DND-41 (cell line): ENCODE data around the gene SCAF8.
"Not testable (repeated sequence)": the region's sequence is repeated elsewhere in the genome, so short reads cannot be mapped to it uniquely, and the experiment has no call there.

ENCODE experiments used
- ATAC-seq: fragments of 200-7000 bp; cut with Tn5 transposase; 3 replicates; pipeline ENCODE4 v1.9.1; 2021; ENCODE audit warnings: low read depth; ENCODE audit not compliant: insufficient read depth
- DNase-seq: peaks from one replicate; pipeline ENCODE4 v3.0.0-alpha.2; 2020
- H2AFZ ChIP-seq: 2 replicates; pipeline ENCODE4 v1.6.0; 2012; ENCODE audit warnings: low read depth, low read length
- H3K27ac ChIP-seq: 2 replicates; pipeline ENCODE4 v1.5.1; 2012; ENCODE audit warnings: low read length, inconsistent platforms
- H3K27me3 ChIP-seq: fragments of 200-600 bp; sonication (generic); 2 replicates; pipeline ENCODE4 v1.6.0; 2012; ENCODE audit warnings: low read length, mild to moderate bottlenecking, inconsistent platforms; ENCODE audit not compliant: insufficient read depth, poor library complexity
- H3K36me3 ChIP-seq: 2 replicates; pipeline ENCODE4 v1.5.1; 2012; ENCODE audit warnings: low read length, inconsistent platforms; ENCODE audit not compliant: insufficient read depth
- H3K4me1 ChIP-seq: 2 replicates; pipeline ENCODE4 v1.5.1; 2012; ENCODE audit warnings: mild to moderate bottlenecking, low read length; ENCODE audit not compliant: insufficient read depth
- H3K4me2 ChIP-seq: 2 replicates; pipeline ENCODE4 v1.6.0; 2012; ENCODE audit warnings: mild to moderate bottlenecking, moderate library complexity, low read length, inconsistent platforms; ENCODE audit not compliant: insufficient read depth
- H3K4me3 ChIP-seq, 2 experiments: fragments of 200-600 bp in 1 of 2; shearing (Covaris generic) in 1 of 2; 2 replicates each; pipeline ENCODE4 v1.5.1; 2012 to 2016; ENCODE audit warnings: inconsistent platforms in 2 of 2, low read length in 2 of 2, mild to moderate bottlenecking in 2 of 2, low read depth in 1 of 2, moderate library complexity in 1 of 2
- H3K79me2 ChIP-seq: 2 replicates; pipeline ENCODE4 v1.6.0; 2012; ENCODE audit warnings: low read length, inconsistent platforms; ENCODE audit not compliant: insufficient read depth
- H3K9ac ChIP-seq: 2 replicates; pipeline ENCODE4 v1.6.0; 2012; ENCODE audit warnings: low read depth, mild to moderate bottlenecking, inconsistent platforms, low read length, moderate library complexity
- H3K9me3 ChIP-seq: 2 replicates; pipeline ENCODE4 v1.5.1; 2012; ENCODE audit warnings: low read length, moderate library complexity, mild to moderate bottlenecking, inconsistent platforms; ENCODE audit not compliant: insufficient read depth, severe bottlenecking
- H4K20me1 ChIP-seq: 2 replicates; pipeline ENCODE4 v1.6.0; 2012; ENCODE audit warnings: low read length; ENCODE audit not compliant: insufficient read depth
- EZH2 ChIP-seq: IDR thresholded peaks from 3 replicates; pipeline ENCODE4 v1.6.1; 2012; ENCODE audit warnings: borderline replicate concordance, low read depth, mild to moderate bottlenecking, moderate library complexity, low read length, inconsistent platforms; ENCODE audit not compliant: severe bottlenecking
- TF ChIP-seq, protein P1 (sequence below): IDR thresholded peaks from 2 replicates; pipeline ENCODE4 v1.5.1; 2012; ENCODE audit warnings: borderline replicate concordance, low read length, moderate library complexity, mild to moderate bottlenecking; ENCODE audit not compliant: poor library complexity, severe bottlenecking; ENCODE audit errors: extremely low read depth

The SCAF8 gene

DNA sequence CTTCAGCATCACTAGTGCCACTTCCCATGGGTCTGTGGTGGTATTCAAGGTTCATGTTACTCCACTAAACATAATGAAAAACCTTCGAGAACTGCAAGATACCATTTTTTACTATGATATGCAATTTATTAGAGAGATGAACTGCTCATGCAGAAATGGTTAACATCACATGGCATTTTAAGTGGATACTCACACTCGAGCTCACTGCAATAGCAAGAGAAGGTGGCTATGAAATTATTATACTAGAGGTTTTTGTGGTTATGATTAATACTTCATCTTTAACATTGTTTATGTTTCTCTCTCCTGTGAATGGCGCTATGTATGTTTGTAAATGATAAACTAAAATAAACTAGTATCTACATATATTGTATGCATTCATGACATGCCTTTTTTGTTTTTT lies 35.1 kb downstream of the SCAF8 start:
- Histone ChIP-seq H3K9me3 (no peaks in the 10 kb centered on the region), H3K36me3 (peaks cover 19% of the 10 kb centered on the region; the same call in 1 of the 2 replicates), H3K4me1 (no peaks in the 10 kb centered on the region), H3K4me3 (no peak overlapping the region), H3K27ac (no peak overlapping the region), H2AFZ (no peak overlapping the region), H3K4me2 (no peak overlapping the region), H3K79me2 (peaks cover 100% of the 10 kb centered on the region), H3K27me3 (no peaks in the 10 kb centered on the region), H4K20me1 (peaks cover 97% of the 10 kb centered on the region), H3K9ac (no peak overlapping the region)
- DNase-seq (no peak), ATAC-seq (no peak)
- TF ChIP-seq EZH2, result no peak
- TF ChIP-seq, protein P1, sequence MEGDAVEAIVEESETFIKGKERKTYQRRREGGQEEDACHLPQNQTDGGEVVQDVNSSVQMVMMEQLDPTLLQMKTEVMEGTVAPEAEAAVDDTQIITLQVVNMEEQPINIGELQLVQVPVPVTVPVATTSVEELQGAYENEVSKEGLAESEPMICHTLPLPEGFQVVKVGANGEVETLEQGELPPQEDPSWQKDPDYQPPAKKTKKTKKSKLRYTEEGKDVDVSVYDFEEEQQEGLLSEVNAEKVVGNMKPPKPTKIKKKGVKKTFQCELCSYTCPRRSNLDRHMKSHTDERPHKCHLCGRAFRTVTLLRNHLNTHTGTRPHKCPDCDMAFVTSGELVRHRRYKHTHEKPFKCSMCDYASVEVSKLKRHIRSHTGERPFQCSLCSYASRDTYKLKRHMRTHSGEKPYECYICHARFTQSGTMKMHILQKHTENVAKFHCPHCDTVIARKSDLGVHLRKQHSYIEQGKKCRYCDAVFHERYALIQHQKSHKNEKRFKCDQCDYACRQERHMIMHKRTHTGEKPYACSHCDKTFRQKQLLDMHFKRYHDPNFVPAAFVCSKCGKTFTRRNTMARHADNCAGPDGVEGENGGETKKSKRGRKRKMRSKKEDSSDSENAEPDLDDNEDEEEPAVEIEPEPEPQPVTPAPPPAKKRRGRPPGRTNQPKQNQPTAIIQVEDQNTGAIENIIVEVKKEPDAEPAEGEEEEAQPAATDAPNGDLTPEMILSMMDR, result no peak

DNA sequence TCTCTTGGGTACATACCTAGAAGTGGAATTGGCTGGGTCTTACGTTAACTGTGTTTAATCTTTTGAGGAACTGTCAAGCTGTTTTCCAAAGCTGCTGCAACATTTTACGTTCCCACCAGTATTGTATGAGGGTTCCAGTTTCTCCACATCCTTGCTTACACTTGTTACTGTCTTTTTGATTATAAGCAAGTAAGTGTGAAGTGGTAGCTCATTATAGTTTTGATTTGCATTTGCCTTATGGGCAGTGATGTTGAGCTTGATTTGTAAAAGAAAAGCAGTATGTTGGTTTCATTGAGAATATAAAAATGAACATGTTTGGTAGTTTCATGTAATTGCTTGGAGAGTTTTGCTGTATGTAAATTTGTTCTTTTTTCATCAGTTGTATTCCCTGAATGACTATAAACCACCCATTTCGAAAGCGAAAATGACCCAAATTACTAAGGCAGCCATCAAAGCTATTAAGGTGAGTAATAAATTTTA lies 40.4 kb downstream of the SCAF8 start:
- no peak for ATAC-seq
- Histone ChIP-seq H3K4me1 (no peaks in the 10 kb centered on the region), H4K20me1 (peaks cover 88% of the 10 kb centered on the region), H3K36me3 (peaks cover 45% of the 10 kb centered on the region), H3K27me3 (no peaks in the 10 kb centered on the region), H3K27ac (no peak overlapping the region), H3K9ac (no peak overlapping the region), H2AFZ (no peak overlapping the region), H3K4me2 (no peak overlapping the region), H3K79me2 (peaks cover 98% of the 10 kb centered on the region), H3K9me3 (no peaks in the 10 kb centered on the region), H3K4me3 (no peak overlapping the region)
- no peak for DNase-seq
- TF ChIP-seq, protein P1, result no peak
- TF ChIP-seq EZH2, result no peak

DNA sequence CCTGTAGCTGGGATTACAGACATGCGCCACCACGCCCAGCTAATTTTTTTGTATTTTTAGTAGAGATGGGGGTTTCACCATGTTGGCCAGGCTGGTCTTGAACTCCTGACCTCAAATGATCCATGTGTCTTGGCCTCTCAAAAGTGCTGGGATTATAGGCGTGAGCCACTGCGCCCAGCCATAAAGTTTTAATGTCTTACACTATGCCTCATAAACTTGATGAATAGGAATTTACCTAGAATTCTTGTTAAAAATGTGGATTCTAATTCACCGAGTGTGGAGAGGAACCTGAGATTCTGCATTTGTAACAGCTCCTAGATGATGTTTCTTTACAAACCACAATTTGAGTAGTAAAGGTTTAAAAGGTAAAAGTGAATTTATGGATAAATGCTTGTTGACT lies 45.9 kb downstream of the SCAF8 start:
- not testable (repeated sequence) for DNase-seq, H3K4me1 ChIP-seq, H3K4me3 ChIP-seq, H3K9ac ChIP-seq, ATAC-seq, H3K27me3 ChIP-seq, H2AFZ ChIP-seq, H3K9me3 ChIP-seq, H3K27ac ChIP-seq, H3K4me2 ChIP-seq
- Histone ChIP-seq H3K36me3 (peaks cover 59% of the 10 kb centered on the region), H3K79me2 (peaks cover 95% of the 10 kb centered on the region), H4K20me1 (peaks cover 48% of the 10 kb centered on the region)

DNA sequence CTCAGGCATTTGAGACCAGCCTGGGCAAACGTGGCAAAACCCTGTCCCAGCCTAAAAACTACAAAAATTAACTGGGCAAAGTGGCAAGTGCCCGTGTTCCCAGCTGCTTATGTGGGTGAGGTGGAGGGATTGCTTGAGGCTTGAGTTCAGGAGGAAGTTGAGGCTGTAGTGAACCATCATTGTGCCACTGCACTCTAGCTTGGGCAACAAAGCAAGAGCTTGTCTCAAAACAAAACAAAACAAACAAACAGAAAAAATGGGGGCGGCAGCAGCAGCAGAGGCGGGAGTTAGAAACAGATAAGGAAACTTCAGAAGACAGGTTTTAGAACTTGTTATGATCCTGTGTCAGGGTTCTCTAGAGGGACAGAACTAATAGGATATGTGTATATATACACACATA lies 49.0 kb downstream of the SCAF8 start:
- peaks cover 55% of the 10 kb centered on the region for H3K36me3 ChIP-seq
- no peak overlapping the region for H3K4me2 ChIP-seq
- peaks cover 45% of the 10 kb centered on the region for H4K20me1 ChIP-seq
- ATAC-seq, result no peak
- TF ChIP-seq, protein P1, result no peak
- TF ChIP-seq EZH2, result no peak
- no peaks in the 10 kb centered on the region for H3K9me3 ChIP-seq
- H3K27ac ChIP-seq, result no peak overlapping the region; the same call in 1 of the 2 replicates
- H3K27me3 ChIP-seq, result no peaks in the 10 kb centered on the region
- no peaks in the 10 kb centered on the region for H3K4me1 ChIP-seq
- no peak overlapping the region for H3K4me3 ChIP-seq
- DNase-seq, result no peak
- H2AFZ ChIP-seq, result no peak overlapping the region
- H3K9ac ChIP-seq, result no peak overlapping the region
- H3K79me2 ChIP-seq, result peaks cover 97% of the 10 kb centered on the region
